NCI-H526 treated with DMSO at 0.1 percent for 48 hours (cell line): Measurements from ENCODE around the gene TMEM82.
A peak's percentile ranks its signal among the peaks of the same experiment; 100 is the strongest.

Experiments
- DNase-seq: peaks from one replicate; lab custom pipeline; 2025; lab: John Stamatoyannopoulos, UW

Gene TMEM82

GRCh38 chr1:15756143-15757015 lies 14.1 kb downstream of the TMEM82 start:
- peak; percentile 91 for DNase-seq

- peak; percentile 43 for DNase-seq
Observed at GRCh38 chr1:15757016-15757543, 14.8 kb downstream of the TMEM82 start.

GRCh38 chr1:15757575-15758342 lies 15.5 kb downstream of the TMEM82 start:
- DNase-seq = peak; percentile 59

GRCh38 chr1:15758343-15758931 lies 16.1 kb downstream of the TMEM82 start, which contains the start of gene FBLIM1:
Gene FBLIM1, plus strand, starts transcription at chr1:15758795. Its CDS starts 6,189 bp downstream, at chr1:15764984.
- no peak for DNase-seq

- DNase-seq = no peak
Observed at GRCh38 chr1:15758953-15759661, 16.8 kb downstream of the TMEM82 start.

- DNase-seq = no peak
Observed at GRCh38 chr1:15760520-15761211, 18.4 kb downstream of the TMEM82 start.

GRCh38 chr1:15761366-15762128 lies 19.2 kb downstream of the TMEM82 start:
- DNase-seq = no peak

- no peak for DNase-seq
Observed at GRCh38 chr1:15762546-15762945, 20.2 kb downstream of the TMEM82 start.

- DNase-seq = no peak
Observed at GRCh38 chr1:15764269-15764764, 22.0 kb downstream of the TMEM82 start.

GRCh38 chr1:15764890-15765289 lies 22.6 kb downstream of the TMEM82 start:
- DNase-seq = no peak

GRCh38 chr1:15765495-15766194 lies 23.3 kb downstream of the TMEM82 start:
- no peak for DNase-seq

- DNase-seq = no peak
Observed at GRCh38 chr1:15767941-15768340, 25.6 kb downstream of the TMEM82 start.

GRCh38 chr1:15768388-15768787 lies 26.1 kb downstream of the TMEM82 start:
- no peak for DNase-seq

- DNase-seq = no peak
Observed at GRCh38 chr1:15770313-15770962, 28.1 kb downstream of the TMEM82 start.

- no peak for DNase-seq
Observed at GRCh38 chr1:15771836-15772515, 29.7 kb downstream of the TMEM82 start.

GRCh38 chr1:15775706-15776105 lies 33.4 kb downstream of the TMEM82 start:
- no peak for DNase-seq

GRCh38 chr1:15777909-15778707 lies 35.8 kb downstream of the TMEM82 start:
- no peak for DNase-seq

- DNase-seq = no peak
Observed at GRCh38 chr1:15785683-15786082, 43.4 kb downstream of the TMEM82 start.
